Measurements from ENCODE around the gene NPIPA1. TPM values are rescaled to one million over a fixed set of nuclear protein-coding genes. Genes with fewer than 3 reads are reported as not detected.
"Not testable (repeated sequence)": the region's sequence is repeated elsewhere in the genome, so short reads cannot be mapped to it uniquely, and the experiment has no call there.

NPIPA1 gene
- total RNA-seq, 2 donors from 2014 or later: 54.7 to 73.6 TPM

DNA sequence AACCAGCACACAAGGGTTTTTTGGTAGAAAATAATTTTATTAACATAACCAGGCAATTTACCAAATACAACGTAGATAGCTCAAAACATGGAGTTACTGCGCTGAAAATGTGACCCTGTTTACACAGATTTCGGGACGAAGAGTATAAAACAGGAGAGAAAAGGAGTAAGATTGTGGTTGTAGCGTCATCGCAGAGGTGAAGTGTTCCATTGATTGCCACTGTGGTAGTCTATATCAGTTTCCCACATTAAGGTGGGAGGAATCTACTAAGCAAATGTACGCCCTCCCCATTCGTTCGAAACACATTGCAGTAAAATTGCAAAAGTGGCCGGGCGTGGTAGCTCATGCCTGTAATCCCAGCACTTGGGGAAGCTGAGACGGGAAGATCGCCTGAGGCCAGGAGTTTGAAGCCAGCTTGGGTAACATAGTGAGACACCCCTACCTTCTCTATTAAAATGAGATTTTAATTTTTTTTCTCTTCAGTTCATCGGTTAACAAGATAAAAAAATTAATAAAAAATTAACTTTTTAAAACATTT, 36.6 kb downstream of the NPIPA1 start:
- ATAC-seq: peak; percentile 9
- DNase-seq; intact Hi-C loops (cut with DNase I, micrococcal nuclease): not testable (repeated sequence)

DNA sequence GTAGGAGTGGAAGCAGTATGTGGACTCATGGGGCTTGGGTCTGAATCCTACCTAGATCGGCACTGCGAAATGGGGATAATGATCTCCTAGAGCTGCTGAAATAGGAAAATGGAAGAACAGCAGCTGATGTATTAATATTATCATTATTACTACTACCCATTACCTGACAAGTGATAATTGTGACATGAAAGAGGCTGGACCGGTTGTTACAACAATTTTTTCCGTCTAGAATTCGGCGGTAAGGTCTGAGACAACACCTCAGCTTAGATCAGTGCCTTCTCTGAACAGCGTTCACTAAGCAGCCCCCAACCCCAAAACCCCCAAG, 37.0 kb downstream of the NPIPA1 start:
- DNase-seq; ATAC-seq; intact Hi-C loops (cut with DNase I, micrococcal nuclease): not testable (repeated sequence)

DNA sequence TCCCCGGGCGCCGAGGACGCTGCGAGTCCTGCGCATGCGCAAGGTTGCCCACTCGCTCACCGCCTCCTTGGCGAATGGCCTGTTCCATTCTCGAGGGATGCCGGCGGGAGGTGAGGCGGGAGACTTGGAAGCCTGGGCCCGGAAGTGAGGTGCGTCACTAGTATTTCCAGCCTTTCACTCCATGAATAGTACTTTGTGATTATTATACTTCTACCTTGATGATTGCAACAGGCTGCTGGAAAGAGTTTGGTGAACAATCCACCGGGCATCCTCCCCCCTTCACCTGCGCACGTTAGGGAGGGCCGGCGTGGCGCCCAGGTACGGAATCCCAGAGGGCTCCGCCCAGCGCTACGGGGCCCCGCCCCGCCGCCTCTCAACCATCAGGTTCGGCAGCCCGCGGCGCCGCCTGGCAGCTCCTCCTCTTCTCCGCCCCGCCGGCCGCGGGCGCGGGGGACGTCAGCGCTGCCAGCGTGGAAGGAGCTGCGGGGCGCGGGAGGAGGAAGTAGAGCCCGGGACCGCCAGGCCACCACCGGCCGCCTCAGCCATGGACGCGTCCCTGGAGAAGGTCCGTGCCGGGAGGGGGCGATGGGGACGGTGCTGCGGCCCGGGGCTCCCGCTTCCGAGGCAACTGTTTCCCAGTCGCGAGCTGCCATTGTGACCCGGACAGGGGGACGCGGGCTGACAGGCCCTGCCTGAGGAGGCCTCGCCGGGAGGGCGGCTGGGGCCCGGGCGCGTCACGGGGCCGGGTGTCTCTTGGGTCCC, 37.6 kb downstream of the NPIPA1 start, which contains the start of gene PDXDC1:
PDXDC1 (plus strand) TSS at position 371 of the 762 bp plus-strand sequence; CDS start at position 545, 174 bp downstream.
- intact Hi-C loops (cut with DNase I, micrococcal nuclease): not testable (repeated sequence)
- DNase-seq (peak; percentile 97 to 98), ATAC-seq (peak; percentile 85)

DNA sequence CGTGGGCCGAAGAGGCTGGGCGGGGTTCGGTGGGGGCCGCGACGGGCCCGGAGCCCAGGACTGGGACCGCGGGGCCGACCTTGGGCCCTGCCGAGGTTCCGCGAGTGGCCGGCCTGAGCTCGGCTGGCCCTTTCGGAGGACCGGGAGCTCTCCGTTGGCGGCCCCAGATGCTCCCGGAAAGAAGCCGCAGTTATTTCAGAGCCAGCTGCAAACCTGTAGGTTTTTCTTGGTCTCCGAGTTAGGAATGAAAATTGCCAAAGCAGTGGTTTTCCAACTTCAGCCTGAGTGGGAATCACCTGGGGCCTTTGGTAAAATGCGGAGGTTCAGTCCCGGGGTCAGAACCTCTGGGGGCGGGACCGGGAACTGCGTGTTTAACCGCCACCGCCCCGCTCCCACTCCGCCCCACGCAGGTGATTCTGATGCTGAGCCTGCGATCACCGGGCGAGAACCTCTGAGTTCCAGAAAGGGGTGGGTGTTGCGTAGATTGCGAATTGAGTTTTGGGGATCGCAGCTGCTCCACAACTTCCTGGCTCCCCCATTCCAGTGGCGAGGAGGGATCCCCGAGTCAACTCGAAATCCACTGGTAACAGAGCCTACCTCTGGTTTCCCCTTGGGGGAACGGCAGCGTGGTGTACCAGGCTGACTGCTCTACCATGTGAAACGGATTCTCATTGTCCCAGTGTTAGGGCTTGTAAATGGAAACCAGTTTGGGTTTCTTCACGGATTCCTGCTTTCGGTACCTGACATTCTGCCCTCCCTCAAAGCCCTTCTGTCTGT, 38.4 kb downstream of the NPIPA1 start:
- DNase-seq (peak; percentile 78), ATAC-seq (peak; percentile 45)
- intact Hi-C loops (cut with DNase I, micrococcal nuclease): not testable (repeated sequence)

DNA sequence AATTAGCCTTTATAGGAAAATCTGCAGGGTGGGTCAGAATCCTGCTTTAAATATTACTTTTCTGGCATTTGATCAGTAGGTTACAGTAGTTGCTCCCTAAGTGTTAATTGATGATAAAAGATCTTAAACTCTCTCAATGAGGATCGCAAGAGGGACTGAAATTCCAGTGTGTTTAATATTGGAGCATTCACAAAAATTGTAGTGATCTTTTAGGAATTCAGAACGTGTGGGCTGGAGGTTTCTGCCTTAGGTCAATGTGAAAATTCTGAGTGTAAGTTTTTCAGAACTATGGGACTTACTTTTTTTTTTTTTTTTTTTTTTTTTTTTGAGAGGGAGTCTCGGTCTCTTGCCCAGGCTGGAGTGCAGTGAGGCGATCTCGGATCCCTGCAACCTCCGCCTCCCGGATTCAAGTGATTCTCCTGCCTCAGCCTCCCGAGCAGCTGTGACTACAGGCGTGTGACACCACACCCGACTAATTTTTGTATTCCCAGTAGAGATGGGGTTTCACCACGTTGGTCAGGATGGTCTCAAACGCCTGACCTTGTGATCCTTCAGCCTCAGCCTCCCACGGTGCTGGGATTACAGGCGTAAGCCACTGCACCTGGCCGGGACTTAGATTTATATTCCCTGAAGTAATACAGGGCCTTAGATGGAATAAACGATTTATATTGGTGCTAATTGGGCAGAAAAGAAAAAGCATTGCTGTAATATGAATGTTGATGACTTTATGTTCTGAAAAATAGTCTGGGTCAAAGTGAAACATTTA, 39.9 kb downstream of the NPIPA1 start:
- ATAC-seq; intact Hi-C loops (cut with DNase I, micrococcal nuclease); DNase-seq: not testable (repeated sequence)

DNA sequence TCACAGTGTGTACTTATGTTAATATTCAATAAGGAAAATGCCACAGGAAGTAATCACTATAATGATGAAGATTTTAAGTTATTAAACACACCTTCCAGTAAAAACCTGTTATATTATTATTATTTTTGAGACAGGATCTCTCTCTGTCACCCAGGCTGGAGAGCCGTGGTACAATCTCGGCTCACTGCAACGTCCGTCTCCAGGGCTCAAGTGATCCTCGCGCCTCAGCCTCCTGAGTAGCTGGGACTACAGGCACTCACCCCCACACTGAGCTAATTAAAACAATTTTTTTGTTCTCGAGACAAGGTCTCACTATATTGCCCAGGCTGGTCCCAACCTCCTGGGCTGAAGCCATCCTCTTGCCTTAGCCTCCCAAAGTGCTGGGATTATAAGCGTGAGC, 41.0 kb downstream of the NPIPA1 start:
- DNase-seq; ATAC-seq; intact Hi-C loops (cut with DNase I, micrococcal nuclease): not testable (repeated sequence)

DNA sequence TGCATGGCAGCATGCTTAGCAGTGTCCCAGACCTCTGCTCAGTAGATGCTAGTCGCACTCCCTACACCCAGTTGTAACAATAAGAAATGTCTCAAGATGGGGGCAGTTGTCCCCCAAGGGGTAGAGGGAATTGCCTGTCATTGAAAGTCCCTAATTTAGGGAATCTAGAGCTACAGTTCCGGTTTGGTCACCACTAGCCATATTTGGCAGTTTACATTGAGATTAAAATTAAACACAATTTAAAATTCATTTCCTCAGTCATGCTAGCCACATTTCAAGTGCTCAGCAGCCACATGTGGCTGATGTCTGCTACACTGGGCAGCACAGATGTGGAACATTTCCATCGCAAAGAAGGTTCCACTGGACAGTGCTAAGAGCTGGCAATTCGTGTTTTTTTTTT, 41.7 kb downstream of the NPIPA1 start:
- intact Hi-C loops (cut with DNase I, micrococcal nuclease); ATAC-seq: not testable (repeated sequence)

DNA sequence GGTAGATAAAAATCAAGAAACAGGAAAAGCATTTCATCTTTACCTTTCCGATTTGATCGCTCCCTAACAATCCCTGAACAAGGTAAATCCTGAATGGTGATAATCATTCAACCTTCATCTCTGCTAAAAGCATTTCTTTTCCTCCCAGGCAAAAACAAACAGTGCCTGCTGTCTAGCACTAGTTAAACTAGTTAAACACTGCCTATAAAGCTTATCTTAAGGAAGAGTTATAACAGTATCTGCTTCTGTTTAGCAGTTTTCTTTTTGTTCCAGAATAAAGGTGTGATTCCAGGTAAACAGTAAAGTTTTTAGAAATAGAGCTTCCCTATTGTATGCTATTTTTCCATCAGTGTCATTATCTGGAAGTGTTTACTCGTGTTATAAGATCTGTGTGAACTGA, 44.0 kb downstream of the NPIPA1 start:
- DNase-seq; intact Hi-C loops (cut with DNase I, micrococcal nuclease): not testable (repeated sequence)
- peak; percentile 61 for ATAC-seq

More for the DNA sequence above, 41.7 kb downstream of the NPIPA1 start:
- not testable (repeated sequence) for DNase-seq

DNA sequence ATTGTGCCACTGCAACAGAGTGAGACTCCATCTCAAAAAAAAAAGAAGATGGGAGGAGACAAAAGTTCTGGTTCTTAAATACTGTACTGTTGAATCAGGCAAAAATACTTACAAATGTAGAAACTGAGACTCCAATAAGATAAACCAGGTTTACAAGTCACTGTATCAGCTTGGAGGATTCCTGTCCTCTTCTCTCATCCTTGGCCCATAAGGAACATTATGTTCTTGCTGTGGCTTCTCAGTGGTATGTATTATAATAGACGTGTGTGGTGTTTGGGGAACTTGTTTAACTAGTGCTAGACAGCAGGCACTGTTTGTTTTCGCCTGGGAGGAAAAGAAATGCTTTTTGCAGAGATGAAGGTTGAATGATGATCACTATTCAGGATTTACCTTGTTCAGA, 45.3 kb downstream of the NPIPA1 start:
- DNase-seq; intact Hi-C loops (cut with DNase I, micrococcal nuclease); ATAC-seq: not testable (repeated sequence)

DNA sequence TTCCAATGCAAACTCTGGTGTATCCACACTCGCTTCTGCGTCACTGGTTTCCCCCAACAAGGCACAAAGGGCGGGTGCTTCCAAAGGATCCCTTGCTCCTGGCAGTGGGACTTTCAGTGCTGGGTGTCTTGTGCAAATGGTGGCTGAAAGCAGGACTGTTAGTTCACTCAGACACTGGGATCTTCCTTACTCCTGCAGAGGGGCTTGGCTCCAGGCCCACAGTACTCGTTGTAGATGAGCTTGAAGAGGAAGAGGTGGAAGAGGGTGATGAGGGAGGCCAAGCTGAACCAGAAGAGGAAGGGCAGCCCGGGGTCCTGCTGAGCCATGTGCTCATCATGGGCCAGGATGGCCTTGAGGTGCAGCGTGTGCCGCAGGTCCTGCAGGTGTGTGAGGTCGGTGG, 50.8 kb downstream of the NPIPA1 start:
- intact Hi-C loops (cut with DNase I, micrococcal nuclease); DNase-seq; ATAC-seq: not testable (repeated sequence)

DNA sequence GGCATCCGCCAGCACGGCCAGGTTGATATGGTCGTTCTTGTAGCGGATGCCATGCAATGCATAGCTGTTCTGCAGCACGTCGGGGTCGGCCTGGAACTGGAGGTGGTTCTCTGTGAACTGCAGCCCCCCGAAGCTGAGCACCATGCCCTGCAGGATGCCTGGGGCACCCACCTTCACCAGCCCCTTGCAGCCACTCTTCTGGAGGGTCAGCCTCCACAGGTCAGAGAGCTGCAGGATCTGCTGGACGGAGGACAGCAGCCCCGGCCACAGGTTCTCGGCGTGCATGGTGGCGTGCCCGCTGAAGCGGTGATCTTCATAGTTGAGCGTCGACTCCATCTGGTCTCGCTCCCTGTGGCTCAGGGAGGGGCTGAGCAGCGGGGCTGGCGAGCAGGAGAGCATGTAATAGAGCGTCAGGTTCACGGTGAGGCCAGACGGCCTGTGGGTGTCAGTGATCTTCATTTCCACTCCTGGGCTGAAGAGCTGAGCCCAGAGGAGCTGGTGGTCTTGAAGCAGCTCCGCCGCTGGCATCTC, 51.5 kb downstream of the NPIPA1 start:
- peak; percentile 4 for ATAC-seq
- intact Hi-C loops (cut with DNase I, micrococcal nuclease); DNase-seq: not testable (repeated sequence)

DNA sequence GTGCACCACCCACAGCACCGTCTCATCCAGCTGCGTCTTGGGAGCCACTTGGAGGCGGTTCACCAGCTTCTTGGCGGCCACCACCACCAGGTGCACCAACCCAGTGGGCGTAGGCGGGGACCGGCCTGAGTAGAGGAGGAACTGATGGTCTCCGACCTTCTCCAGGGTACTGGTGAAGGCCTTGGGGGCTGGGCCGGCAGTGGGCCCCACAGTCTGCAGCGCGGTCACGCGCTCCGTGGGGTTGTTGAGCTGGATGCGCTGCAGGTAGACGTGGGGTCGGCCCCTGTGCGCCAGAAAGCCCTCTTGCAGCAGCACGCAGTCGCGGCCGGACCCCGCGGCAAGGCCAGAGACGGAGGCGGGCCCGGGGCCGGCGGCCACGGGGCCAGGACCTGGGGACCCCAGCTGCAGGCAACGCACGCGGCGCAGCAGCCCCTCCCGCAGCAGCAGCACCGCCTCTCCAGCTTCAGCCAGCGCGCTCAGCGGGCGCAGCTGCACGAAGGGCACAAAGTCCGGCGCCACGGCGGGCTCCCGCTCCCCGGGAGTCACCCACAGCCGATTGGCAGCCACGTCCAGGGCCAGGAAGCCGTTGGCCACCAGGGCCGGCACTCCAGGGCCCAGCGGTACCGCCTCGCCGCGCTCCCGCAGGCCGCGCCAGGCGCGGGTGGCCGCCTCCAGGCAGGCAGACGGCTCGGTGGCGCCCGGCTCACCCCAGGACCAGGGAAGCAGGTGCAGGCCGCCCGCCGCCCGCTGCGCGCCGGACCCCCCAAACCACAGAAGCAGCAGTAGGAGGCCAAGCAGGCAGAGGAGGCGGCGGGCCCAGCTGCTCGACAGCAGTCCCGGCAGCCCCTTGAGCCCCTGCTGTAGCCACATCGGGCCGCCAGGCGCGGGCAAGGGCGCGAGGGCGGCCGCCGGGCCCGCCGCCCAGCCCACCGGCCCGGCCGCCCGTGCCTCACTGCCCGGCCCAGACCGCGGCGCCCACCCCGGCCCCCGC, 52.3 kb downstream of the NPIPA1 start:
- intact Hi-C loops (cut with DNase I, micrococcal nuclease): not testable (repeated sequence)
- ATAC-seq: peak; percentile 92
- DNase-seq: peak in 1 of 2 donors; percentile 43

DNA sequence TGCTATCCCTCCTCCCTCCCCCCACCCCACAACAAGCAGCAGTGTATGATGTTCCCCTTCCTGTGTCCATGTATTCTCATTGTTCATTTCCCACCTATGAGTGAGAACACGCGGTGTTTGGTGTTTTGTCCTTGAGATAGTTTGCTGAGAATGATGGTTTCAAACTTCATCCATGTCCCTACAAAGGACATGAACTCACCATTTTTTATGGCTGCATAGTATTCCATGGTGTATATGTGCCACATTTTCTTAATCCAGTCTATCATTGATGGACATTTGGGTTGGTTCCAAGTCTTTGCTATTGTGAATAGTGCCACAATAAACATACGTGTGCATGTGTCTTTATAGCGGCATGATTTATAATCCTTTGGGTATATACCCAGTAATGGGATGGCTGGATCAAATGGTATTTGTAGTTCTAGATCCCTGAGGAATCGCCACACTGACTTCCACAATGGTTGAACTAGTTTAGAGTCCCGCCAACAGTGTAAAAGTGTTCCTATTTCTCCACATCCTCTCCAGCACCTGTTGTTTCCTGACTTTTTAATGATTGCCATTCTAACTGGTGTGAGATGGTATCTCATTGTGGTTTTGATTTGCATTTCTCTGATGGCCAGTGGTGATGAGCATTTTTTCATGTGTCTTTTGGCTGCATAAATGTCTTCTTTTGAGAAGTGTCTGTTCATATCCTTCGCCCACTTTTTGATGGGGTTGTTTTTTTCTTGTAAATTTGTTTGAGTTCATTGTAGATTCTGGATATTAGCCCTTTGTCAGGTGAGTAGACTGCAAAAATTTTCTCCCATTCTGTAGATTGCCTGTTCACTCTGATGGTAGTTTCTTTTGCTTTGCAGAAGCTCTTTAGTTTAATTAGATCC, 56.3 kb downstream of the NPIPA1 start:
- ATAC-seq; intact Hi-C loops (cut with DNase I, micrococcal nuclease): not testable (repeated sequence)

DNA sequence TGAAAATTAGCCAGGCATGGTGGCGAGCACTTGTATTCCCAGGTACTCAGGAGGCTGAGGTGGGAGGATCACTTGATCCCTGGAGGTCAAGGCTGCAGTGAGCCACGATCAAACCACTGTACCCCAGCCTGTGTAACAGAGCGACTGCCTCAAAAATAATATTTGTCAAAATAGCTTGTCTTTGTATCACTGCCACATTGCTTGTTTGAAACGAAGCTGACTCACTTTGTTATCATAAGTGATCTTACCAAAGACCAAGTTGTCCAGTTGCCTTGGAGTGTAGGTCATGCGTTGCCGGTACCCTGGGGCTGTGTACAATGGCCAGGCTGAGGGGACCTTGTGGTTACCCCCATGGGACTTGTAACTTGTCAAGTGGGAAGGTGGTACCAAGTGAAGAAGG, 59.5 kb downstream of the NPIPA1 start:
- ATAC-seq; intact Hi-C loops (cut with DNase I, micrococcal nuclease); DNase-seq: not testable (repeated sequence)

More for the DNA sequence above, 56.3 kb downstream of the NPIPA1 start:
- DNase-seq: not testable (repeated sequence)

DNA sequence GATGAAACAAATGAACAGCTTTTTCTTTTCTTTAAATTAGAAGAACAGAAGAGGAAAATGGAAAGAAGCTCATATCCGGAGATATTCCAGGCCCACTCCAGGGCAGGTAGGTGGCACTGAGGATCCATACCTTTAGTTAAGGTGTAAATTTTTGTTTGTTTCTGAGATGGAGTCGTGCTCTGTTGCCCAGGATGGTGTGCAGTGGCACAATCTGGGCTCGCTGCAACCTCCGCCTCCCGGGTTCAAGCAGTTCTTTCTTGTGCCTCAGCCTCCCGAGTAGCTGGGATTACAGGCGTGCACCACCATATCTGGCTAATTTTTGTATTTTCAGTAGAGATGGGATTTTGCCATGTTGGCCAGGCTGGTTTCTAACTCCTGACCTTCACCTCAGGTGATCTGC, 61.1 kb downstream of the NPIPA1 start:
- ATAC-seq; intact Hi-C loops (cut with DNase I, micrococcal nuclease); DNase-seq: not testable (repeated sequence)

DNA sequence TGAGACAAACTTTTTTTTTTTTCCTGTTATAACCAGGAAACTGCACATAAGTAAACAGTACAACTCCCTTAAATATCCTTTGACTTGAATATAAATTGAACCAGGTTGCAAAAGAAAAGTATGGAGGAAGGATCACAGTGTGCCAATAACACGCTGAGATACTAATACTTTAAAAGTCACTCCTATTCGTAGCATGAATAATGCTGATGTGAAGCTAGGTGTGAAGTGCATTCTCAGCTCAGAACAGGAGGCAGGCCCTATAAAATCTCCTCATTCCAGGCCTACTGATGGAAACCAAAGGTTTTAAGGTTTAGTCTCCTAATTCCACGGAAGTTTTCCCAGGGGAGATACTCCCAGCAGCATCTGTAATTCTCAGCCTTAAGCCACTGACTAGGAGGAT, 62.6 kb downstream of the NPIPA1 start:
- peak; percentile 89 for ATAC-seq
- intact Hi-C loops (cut with DNase I, micrococcal nuclease); DNase-seq: not testable (repeated sequence)

Measured in left colon (tissue), 2 donors.